Suprapubic skin (tissue), 4 donors: ENCODE measurements around the gene SFPQ. TPM values are rescaled to one million over a fixed set of nuclear protein-coding genes. Genes with fewer than 3 reads are reported as not detected.

Experiments used
- DNase-seq, 2 donors: peaks; one replicate each; pipeline ENCODE4 v3.0.0-alpha.2; 2019; ENCODE audit warnings: low spot score in 2 of 2
- H3K27ac ChIP-seq: fragments of 200-600 bp; sonication (generic); one replicate; pipeline ENCODE4 v1.5.1; 2019
- H3K27me3 ChIP-seq: fragments of 200-600 bp; sonication (generic); one replicate; pipeline ENCODE4 v1.5.1; 2019
- H3K36me3 ChIP-seq: fragments of 200-600 bp; sonication (generic); one replicate; pipeline ENCODE4 v1.5.1; 2019
- H3K4me1 ChIP-seq: fragments of 200-600 bp; sonication (generic); one replicate; pipeline ENCODE4 v1.5.1; 2019
- H3K4me3 ChIP-seq: fragments of 200-600 bp; sonication (generic); one replicate; pipeline ENCODE4 v1.5.1; 2019; ENCODE audit warnings: mild to moderate bottlenecking
- H3K9me3 ChIP-seq: fragments of 200-600 bp; sonication (generic); one replicate; pipeline ENCODE4 v1.5.1; 2019
- EP300 ChIP-seq: sonication (generic); formaldehyde crosslinking; IDR thresholded peaks from one replicate; pipeline ENCODE4 v1.6.1; 2017; ENCODE audit warnings: antibody characterized with exemption
- POLR2A ChIP-seq, 2 donors: fragments of 450-650 bp; IDR thresholded peaks; one replicate each; pipeline ENCODE4 v1.6.1; 2017; ENCODE audit warnings: antibody characterized with exemption in 2 of 2, mild to moderate bottlenecking in 2 of 2, moderate library complexity in 2 of 2
- POLR2AphosphoS5 ChIP-seq, 3 donors: sonication (generic); formaldehyde crosslinking; IDR thresholded peaks; one replicate each; pipeline ENCODE4 v1.6.1; 2017; ENCODE audit warnings: antibody characterized with exemption in 3 of 3
- WGBS: methylation state at CpG from one replicate; pipeline ENCODE4 v1.1.5; 2018; 5-methylcytosine and 5-hydroxymethylcytosine counted together
- total RNA-seq, 4 donors: library from RNA; depleted of rRNA; stranded (reverse); fragments of >200 nt; gene quantifications; one replicate each; pipeline ENCODE4 v1.1.0, GENCODE V29; 2016
- TF ChIP-seq, protein P1 (sequence below), 2 donors: fragments of 200-600 bp in 1 of 2; fragments of 450-650 bp in 1 of 2; sonication (generic) in 1 of 2; IDR thresholded peaks; one replicate each; pipeline ENCODE4 v1.5.1; 2016 to 2019; ENCODE audit warnings: antibody characterized with exemption in 2 of 2, mild to moderate bottlenecking in 1 of 2, moderate library complexity in 1 of 2

SFPQ gene
- total RNA-seq, 4 donors from 2014 or later, result 136 to 365 (median 191) TPM

DNA sequence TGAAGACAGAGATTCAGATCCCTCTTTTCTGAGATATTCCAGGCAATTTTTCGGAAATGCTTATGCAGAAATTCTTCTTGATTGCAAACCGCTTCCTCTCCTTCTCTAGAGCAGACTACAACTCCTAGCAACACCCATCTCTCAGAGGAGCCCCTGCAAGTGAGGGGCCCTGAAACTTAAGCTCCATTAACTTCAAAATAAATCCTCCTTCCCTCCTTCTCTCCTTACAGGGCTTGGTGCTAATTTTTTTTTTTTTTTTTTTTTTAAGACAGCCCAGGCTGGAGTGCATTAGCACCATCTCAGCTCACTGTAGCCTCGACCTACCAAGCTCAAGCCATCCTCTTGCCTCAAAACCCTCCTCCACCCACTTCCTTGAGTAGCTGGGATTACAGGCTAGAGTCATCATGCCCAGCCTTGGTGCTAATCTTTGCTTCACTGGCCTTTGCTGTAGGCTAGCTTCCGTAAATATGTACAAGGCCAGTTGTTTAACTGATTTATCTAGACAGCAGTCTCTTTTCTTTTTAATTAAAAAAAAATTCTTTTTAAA is 30.2 kb upstream of the SFPQ start:
- Histone ChIP-seq H3K36me3 (no peaks in the 10 kb centered on the region), H3K27ac (no peak overlapping the region), H3K9me3 (no peaks in the 10 kb centered on the region), H3K4me1 (peaks cover 13% of the 10 kb centered on the region), H3K4me3 (no peak overlapping the region), H3K27me3 (no peaks in the 10 kb centered on the region)
- TF ChIP-seq, protein P1, sequence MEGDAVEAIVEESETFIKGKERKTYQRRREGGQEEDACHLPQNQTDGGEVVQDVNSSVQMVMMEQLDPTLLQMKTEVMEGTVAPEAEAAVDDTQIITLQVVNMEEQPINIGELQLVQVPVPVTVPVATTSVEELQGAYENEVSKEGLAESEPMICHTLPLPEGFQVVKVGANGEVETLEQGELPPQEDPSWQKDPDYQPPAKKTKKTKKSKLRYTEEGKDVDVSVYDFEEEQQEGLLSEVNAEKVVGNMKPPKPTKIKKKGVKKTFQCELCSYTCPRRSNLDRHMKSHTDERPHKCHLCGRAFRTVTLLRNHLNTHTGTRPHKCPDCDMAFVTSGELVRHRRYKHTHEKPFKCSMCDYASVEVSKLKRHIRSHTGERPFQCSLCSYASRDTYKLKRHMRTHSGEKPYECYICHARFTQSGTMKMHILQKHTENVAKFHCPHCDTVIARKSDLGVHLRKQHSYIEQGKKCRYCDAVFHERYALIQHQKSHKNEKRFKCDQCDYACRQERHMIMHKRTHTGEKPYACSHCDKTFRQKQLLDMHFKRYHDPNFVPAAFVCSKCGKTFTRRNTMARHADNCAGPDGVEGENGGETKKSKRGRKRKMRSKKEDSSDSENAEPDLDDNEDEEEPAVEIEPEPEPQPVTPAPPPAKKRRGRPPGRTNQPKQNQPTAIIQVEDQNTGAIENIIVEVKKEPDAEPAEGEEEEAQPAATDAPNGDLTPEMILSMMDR (IDR thresholded peaks at IDR 0.05), result no peak
- TF ChIP-seq POLR2A (IDR thresholded peaks at IDR 0.05) (no peak), POLR2AphosphoS5 (IDR thresholded peaks at IDR 0.05) (no peak), EP300 (no peak)
- 65% methylated on average over 4 of the region's 4 CpGs for WGBS
- no peak for DNase-seq

DNA sequence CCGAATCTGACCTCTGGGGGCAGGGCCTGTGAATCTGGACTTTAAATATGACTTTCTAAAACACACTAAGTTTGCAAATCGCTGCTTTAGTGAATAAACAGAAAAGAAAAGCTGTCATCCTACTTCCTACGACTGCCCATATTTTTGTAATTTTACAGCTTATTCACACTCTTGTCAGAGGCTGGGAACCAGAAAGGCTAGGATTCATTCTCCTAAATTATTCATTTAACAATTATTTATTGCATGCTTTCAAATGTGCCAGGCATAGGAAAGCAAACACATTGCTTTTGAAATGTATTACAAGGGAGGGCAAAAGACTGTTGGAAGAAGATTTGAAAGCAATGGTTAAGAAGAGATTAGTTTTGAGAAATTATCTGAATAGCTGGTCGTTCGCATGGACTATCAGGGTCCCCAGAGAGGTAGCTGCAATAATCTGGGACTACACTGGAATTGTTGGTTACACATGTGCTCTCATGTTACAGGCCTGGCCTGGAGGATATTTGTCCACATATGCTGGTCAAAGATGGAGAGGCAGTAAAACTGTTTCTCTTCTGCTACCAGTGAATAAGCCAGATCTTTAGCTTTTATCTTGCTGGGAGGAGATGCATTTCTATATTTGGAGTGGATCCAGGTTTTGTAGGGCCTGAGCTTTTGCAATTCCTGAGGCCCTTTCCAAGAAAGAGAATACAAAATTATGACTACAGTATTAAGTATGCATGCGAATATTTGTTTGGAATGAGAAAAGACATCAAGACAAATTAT is 29.6 kb upstream of the SFPQ start:
- WGBS, result 62% methylated on average over 6 of the region's 6 CpGs
- Histone ChIP-seq H3K36me3 (no peaks in the 10 kb centered on the region), H3K4me3 (no peak overlapping the region), H3K27ac (no peak overlapping the region), H3K9me3 (no peaks in the 10 kb centered on the region), H3K27me3 (no peaks in the 10 kb centered on the region), H3K4me1 (peaks cover 13% of the 10 kb centered on the region)
- peak in 1 of 2 donors; percentile 26 for DNase-seq
- TF ChIP-seq, protein P1 (IDR thresholded peaks at IDR 0.05), result no peak
- no peak for TF ChIP-seq POLR2A (IDR thresholded peaks at IDR 0.05)
- TF ChIP-seq EP300, result no peak
- no peak for TF ChIP-seq POLR2AphosphoS5 (IDR thresholded peaks at IDR 0.05)

DNA sequence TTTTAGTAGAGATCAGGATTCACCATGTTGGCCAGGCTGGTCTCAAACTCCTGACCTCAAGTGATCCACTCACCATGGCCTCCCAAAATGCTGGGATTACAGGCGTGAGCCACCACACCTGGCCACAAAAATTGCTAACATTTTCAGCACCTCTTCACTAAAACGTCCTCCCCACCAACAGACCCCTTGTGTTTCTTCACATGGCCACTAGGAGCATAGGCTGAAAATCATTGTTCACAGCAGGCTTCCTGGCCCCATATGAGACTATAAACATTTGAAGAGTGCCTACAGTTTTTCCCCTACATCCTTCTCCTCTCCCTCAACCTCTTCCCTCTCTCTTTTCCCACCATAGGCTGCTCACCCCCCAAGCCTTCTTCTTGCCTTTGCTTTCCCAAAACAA is 28.0 kb upstream of the SFPQ start:
- H3K4me3 ChIP-seq, result no peak overlapping the region
- H3K9me3 ChIP-seq, result no peaks in the 10 kb centered on the region
- H3K27ac ChIP-seq, result no peak overlapping the region
- H3K4me1 ChIP-seq, result peaks cover 13% of the 10 kb centered on the region
- TF ChIP-seq POLR2A (IDR thresholded peaks at IDR 0.05), result no peak
- TF ChIP-seq, protein P1 (IDR thresholded peaks at IDR 0.05), result peak in 1 of 2 donors; percentile 20
- no peak for TF ChIP-seq POLR2AphosphoS5 (IDR thresholded peaks at IDR 0.05)
- 54% methylated on average over 2 of the region's 2 CpGs for WGBS
- no peaks in the 10 kb centered on the region for H3K27me3 ChIP-seq
- DNase-seq, result no peak
- no peaks in the 10 kb centered on the region for H3K36me3 ChIP-seq

DNA sequence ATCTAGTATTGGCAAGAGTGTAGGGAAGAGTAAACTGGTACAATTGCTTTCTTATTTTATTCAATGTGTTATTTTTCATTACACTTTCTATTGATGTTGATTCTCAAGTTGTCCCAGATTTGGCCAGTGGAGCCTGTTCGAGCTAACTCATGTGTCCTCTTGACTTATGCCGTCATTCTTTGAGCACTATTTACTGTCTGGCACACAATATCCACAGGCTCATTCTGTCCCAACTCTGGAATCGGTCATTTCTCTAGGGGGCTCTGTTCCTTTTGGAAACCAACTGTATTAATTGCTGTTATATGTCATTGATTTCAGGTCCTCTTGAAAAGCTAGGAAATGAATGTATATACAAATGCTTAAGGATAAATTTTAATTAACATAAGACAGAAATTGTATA is 22.4 kb upstream of the SFPQ start:
- peak in 1 of 2 donors; percentile 23 for DNase-seq
- no peaks in the 10 kb centered on the region for H3K36me3 ChIP-seq
- peaks cover 4% of the 10 kb centered on the region for H3K4me1 ChIP-seq
- no peaks in the 10 kb centered on the region for H3K9me3 ChIP-seq
- no peaks in the 10 kb centered on the region for H3K27me3 ChIP-seq
- no peak overlapping the region for H3K27ac ChIP-seq
- TF ChIP-seq POLR2A (IDR thresholded peaks at IDR 0.05) (no peak), POLR2AphosphoS5 (IDR thresholded peaks at IDR 0.05) (no peak), EP300 (no peak)
- TF ChIP-seq, protein P1 (IDR thresholded peaks at IDR 0.05), result no peak
- 44% methylated on average over 3 of the region's 3 CpGs for WGBS
- no peak overlapping the region for H3K4me3 ChIP-seq

DNA sequence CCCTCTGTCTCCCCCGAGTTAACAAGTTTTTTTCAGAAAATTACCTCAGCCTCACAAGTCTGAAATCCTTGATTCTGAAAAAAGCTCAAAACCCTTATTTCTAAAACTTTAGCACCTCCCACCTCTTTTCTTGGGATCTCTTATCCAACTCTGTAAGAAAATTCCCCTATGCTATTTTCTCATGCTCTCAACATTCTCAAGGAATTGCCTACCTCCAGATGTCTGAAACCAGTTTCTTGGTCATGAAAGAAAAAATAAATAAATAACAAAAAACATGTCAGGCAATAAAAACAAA is 18.1 kb upstream of the SFPQ start:
- H3K4me3 ChIP-seq, result no peak overlapping the region
- TF ChIP-seq POLR2AphosphoS5 (IDR thresholded peaks at IDR 0.05) (no peak), EP300 (no peak), POLR2A (IDR thresholded peaks at IDR 0.05) (no peak)
- TF ChIP-seq, protein P1 (IDR thresholded peaks at IDR 0.05), result no peak
- WGBS, result 56% methylated on average over 1 of the region's 1 CpG

More for the DNA sequence above, 18.1 kb upstream of the SFPQ start:
- no peak for DNase-seq
- Histone ChIP-seq H3K4me1 (peaks cover 4% of the 10 kb centered on the region), H3K27ac (no peak overlapping the region), H3K9me3 (no peaks in the 10 kb centered on the region), H3K36me3 (no peaks in the 10 kb centered on the region), H3K27me3 (no peaks in the 10 kb centered on the region)
